IPS-18c (cell line): ENCODE results near the gene ADARB2.

Experiments used
- H3K4me3 ChIP-seq: 2 replicates; pipeline ENCODE4 v1.7.0; 2013; ENCODE audit warnings: low read depth, mild to moderate bottlenecking, low read length, moderate library complexity; ENCODE audit not compliant: insufficient read depth
- H3K9me3 ChIP-seq: one replicate; pipeline ENCODE4 v1.6.1; 2013; ENCODE audit warnings: mild to moderate bottlenecking, low read length, moderate library complexity; ENCODE audit not compliant: control insufficient read depth, insufficient read depth

ADARB2 gene

GRCh38 chr10:1376384-1376945 lies 360.9 kb downstream of the ADARB2 start:
- H3K9me3 ChIP-seq = no peaks in the 10 kb centered on the region
- H3K4me3 ChIP-seq = no peak overlapping the region

- no peak overlapping the region for H3K4me3 ChIP-seq
- no peaks in the 10 kb centered on the region for H3K9me3 ChIP-seq
Measured at GRCh38 chr10:1375346-1376170, 361.8 kb downstream of the ADARB2 start.

- H3K4me3 ChIP-seq = no peak overlapping the region
- H3K9me3 ChIP-seq = no peaks in the 10 kb centered on the region
Measured at GRCh38 chr10:1374511-1375345, 362.6 kb downstream of the ADARB2 start.

GRCh38 chr10:1373287-1373686 lies 364.0 kb downstream of the ADARB2 start:
- H3K9me3 ChIP-seq = no peaks in the 10 kb centered on the region
- H3K4me3 ChIP-seq = no peak overlapping the region

- H3K9me3 ChIP-seq = no peaks in the 10 kb centered on the region
Measured at GRCh38 chr10:1372212-1372611, 365.1 kb downstream of the ADARB2 start.

GRCh38 chr10:1370298-1370697 lies 367.0 kb downstream of the ADARB2 start:
- Histone ChIP-seq H3K4me3 (no peak overlapping the region), H3K9me3 (no peaks in the 10 kb centered on the region)

More at GRCh38 chr10:1372212-1372611, 365.1 kb downstream of the ADARB2 start:
- H3K4me3 ChIP-seq = no peak overlapping the region

- H3K9me3 ChIP-seq = no peaks in the 10 kb centered on the region
- no peak overlapping the region for H3K4me3 ChIP-seq
Measured at GRCh38 chr10:1369665-1370064, 367.7 kb downstream of the ADARB2 start.

GRCh38 chr10:1369197-1369596 lies 368.1 kb downstream of the ADARB2 start:
- H3K9me3 ChIP-seq = no peaks in the 10 kb centered on the region
- H3K4me3 ChIP-seq = no peak overlapping the region

- H3K9me3 ChIP-seq = no peaks in the 10 kb centered on the region
- no peak overlapping the region for H3K4me3 ChIP-seq
Measured at GRCh38 chr10:1368842-1369171, 368.5 kb downstream of the ADARB2 start.

GRCh38 chr10:1367938-1368841 lies 369.1 kb downstream of the ADARB2 start:
- H3K4me3 ChIP-seq = no peak overlapping the region
- no peaks in the 10 kb centered on the region for H3K9me3 ChIP-seq

GRCh38 chr10:1366811-1367425 lies 370.4 kb downstream of the ADARB2 start:
- H3K9me3 ChIP-seq = no peaks in the 10 kb centered on the region
- H3K4me3 ChIP-seq = no peak overlapping the region

- H3K4me3 ChIP-seq = no peak overlapping the region
- H3K9me3 ChIP-seq = no peaks in the 10 kb centered on the region
Measured at GRCh38 chr10:1366322-1366691, 371.0 kb downstream of the ADARB2 start.

GRCh38 chr10:1365540-1366321 lies 371.6 kb downstream of the ADARB2 start:
- Histone ChIP-seq H3K9me3 (no peaks in the 10 kb centered on the region), H3K4me3 (no peak overlapping the region; the same call in 1 of the 2 replicates)

GRCh38 chr10:1364151-1364910 lies 373.0 kb downstream of the ADARB2 start:
- H3K4me3 ChIP-seq = no peak overlapping the region
- no peaks in the 10 kb centered on the region for H3K9me3 ChIP-seq

GRCh38 chr10:1363446-1364121 lies 373.7 kb downstream of the ADARB2 start:
- H3K4me3 ChIP-seq = no peak overlapping the region
- H3K9me3 ChIP-seq = no peaks in the 10 kb centered on the region
